GM12878 (cell line): Measurements from ENCODE around the gene MRPS12. TPM values are rescaled to one million over a fixed set of nuclear protein-coding genes. Genes with fewer than 3 reads are reported as not detected.

ENCODE experiments used
- ATAC-seq: fragments of 200-7000 bp; cut with Tn5 transposase; 3 replicates; pipeline ENCODE4 v1.9.1; 2020; ENCODE audit warnings: mild to moderate bottlenecking, moderate library complexity
- BruUV-seq: library from RNA; stranded (reverse); fragments of 400-500 nt; replicated peaks from 2 replicates; lab custom pipeline; 2021; lab: Mats Ljungman, UMichigan
- CTCF ChIA-PET: fragments of 300-600 bp; sonication (Branson Sonifier 250); formaldehyde crosslinking; extraction: SDS; loops from one replicate; lab custom pipeline; 2021; ENCODE audit warnings: inconsistent platforms; lab: Yijun Ruan, JAX
- POLR2A ChIA-PET: fragments of 350-600 bp; formaldehyde crosslinking; extraction: SDS; loops from one replicate; lab custom pipeline; 2021; ENCODE audit warnings: inconsistent platforms; lab: Charles Lee
- RAD21 ChIA-PET: fragments of 300-600 bp; sonication (Branson Sonifier 250); formaldehyde crosslinking; loops from one replicate; lab custom pipeline; 2023; ENCODE audit warnings: antibody characterized with exemption; ENCODE audit not compliant: unreplicated experiment; lab: Charles Lee
- SMC1A ChIA-PET: fragments of 300-600 bp; sonication (Branson Sonifier 250); formaldehyde crosslinking; loops from one replicate; lab custom pipeline; 2023; ENCODE audit not compliant: unreplicated experiment, uncharacterized antibody; lab: Charles Lee
- DNase-seq: peaks from one replicate; pipeline ENCODE4 v3.0.0-alpha.2; 2011; ENCODE audit warnings: low read depth, low spot score
- FAIRE-seq: peaks from 3 replicates; lab custom pipeline; 2011; peaks lifted over from hg19 to GRCh38; lab: Jason Lieb, UNC
- H2AFZ ChIP-seq: 2 replicates; pipeline ENCODE4 v1.6.0; 2011; ENCODE audit warnings: low read depth, low read length, control low read depth; ENCODE audit not compliant: control insufficient read depth
- H3K27ac ChIP-seq: 2 replicates; pipeline ENCODE4 v1.5.1; 2011; ENCODE audit warnings: control low read depth; ENCODE audit not compliant: control insufficient read depth, insufficient read depth
- H3K27me3 ChIP-seq, 2 experiments: replicated peaks in 1 of 2; 2 replicates each; pipeline versions ENCODE4 v1.6.0 to v1.6.1; 2011; ENCODE audit warnings: low read length in 1 of 2; ENCODE audit not compliant: control insufficient read depth in 2 of 2, insufficient read depth in 2 of 2
- H3K36me3 ChIP-seq, 2 experiments: 2 replicates each; pipeline ENCODE4 v1.5.1; 2011; ENCODE audit warnings: low read length in 1 of 2; ENCODE audit not compliant: control insufficient read depth in 2 of 2, insufficient read depth in 2 of 2
- H3K4me1 ChIP-seq: 2 replicates; pipeline ENCODE4 v1.6.1; 2011; ENCODE audit warnings: mild to moderate bottlenecking, low read length, moderate library complexity, mixed read lengths; ENCODE audit not compliant: control insufficient read depth, insufficient read depth
- H3K4me2 ChIP-seq: 2 replicates; pipeline ENCODE4 v1.6.0; 2011; ENCODE audit warnings: control low read depth; ENCODE audit not compliant: control insufficient read depth, insufficient read depth
- H3K4me3 ChIP-seq: fragments of 200-600 bp; sonication (generic); 2 replicates; pipeline ENCODE4 v1.5.1; 2016
- H3K79me2 ChIP-seq: 2 replicates; pipeline ENCODE4 v1.6.0; 2011; ENCODE audit warnings: low read length; ENCODE audit not compliant: control insufficient read depth, insufficient read depth
- H3K9ac ChIP-seq: 2 replicates; pipeline ENCODE4 v1.8.0; 2011; ENCODE audit warnings: low read length, control low read depth, mixed read lengths; ENCODE audit not compliant: control insufficient read depth, insufficient read depth
- H3K9me3 ChIP-seq: replicated peaks from 3 replicates; pipeline ENCODE4 v1.5.1; 2011; ENCODE audit warnings: mild to moderate bottlenecking, low read length; ENCODE audit not compliant: control insufficient read depth, insufficient read depth
- H4K20me1 ChIP-seq: 2 replicates; pipeline ENCODE4 v1.6.0; 2011; ENCODE audit not compliant: control insufficient read depth, insufficient read depth
- CEBPB ChIP-seq, 2 experiments: fragments of 150-350 bp in 1 of 2; IDR thresholded peaks; 2 replicates each; pipeline ENCODE4 v1.6.1; 2012 to 2014; ENCODE audit warnings: low read depth in 2 of 2, low read length in 2 of 2, borderline replicate concordance in 1 of 2, inconsistent platforms in 1 of 2
- CHD2 ChIP-seq: IDR thresholded peaks from 2 replicates; pipeline ENCODE4 v1.6.1; 2011; ENCODE audit warnings: low read depth, low read length, improper control_type of control experiment, borderline replicate concordance
- ELK1 ChIP-seq: IDR thresholded peaks from 2 replicates; pipeline ENCODE4 v1.6.1; 2012; ENCODE audit warnings: low read depth, low read length, improper control_type of control experiment
- GATAD2B ChIP-seq: fragments of 450-650 bp; conservative IDR thresholded peaks from 2 replicates; pipeline ENCODE4 v1.6.1; 2017; ENCODE audit warnings: low read depth, mild to moderate bottlenecking, moderate library complexity
- JUND ChIP-seq: IDR thresholded peaks from 2 replicates; pipeline ENCODE4 v1.6.1; 2012; ENCODE audit warnings: low read depth, mild to moderate bottlenecking, low read length, improper control_type of control experiment, moderate library complexity
- NKRF ChIP-seq: fragments of 450-650 bp; conservative IDR thresholded peaks from 2 replicates; pipeline ENCODE4 v1.6.1; 2017; ENCODE audit warnings: mild to moderate bottlenecking, moderate library complexity
- RCOR1 ChIP-seq: conservative IDR thresholded peaks from 2 replicates; pipeline ENCODE4 v1.6.1; 2012; ENCODE audit warnings: low read depth, low read length, improper control_type of control experiment
- RUNX3 ChIP-seq: IDR thresholded peaks from 2 replicates; pipeline ENCODE4 v1.6.1; 2012; ENCODE audit warnings: low read length, inconsistent platforms
- SREBF2 ChIP-seq: IDR thresholded peaks from 2 replicates; pipeline ENCODE4 v1.6.1; 2012; ENCODE audit warnings: mild to moderate bottlenecking, low read length
- ZNF217 ChIP-seq: fragments of 450-650 bp; IDR thresholded peaks from 2 replicates; pipeline ENCODE4 v1.6.1; 2017; ENCODE audit warnings: antibody characterized with exemption, mild to moderate bottlenecking
- ZNF687 ChIP-seq: fragments of 450-650 bp; IDR thresholded peaks from 2 replicates; pipeline ENCODE4 v1.6.1; 2017; ENCODE audit warnings: mild to moderate bottlenecking, moderate library complexity
- ZZZ3 ChIP-seq: IDR thresholded peaks from 2 replicates; pipeline ENCODE4 v1.6.1; 2011; ENCODE audit warnings: low read depth; ENCODE audit not compliant: control insufficient read depth, insufficient read length
- WGBS: methylation state at CpG from one replicate; pipeline ENCODE4 v1.1.6; 2016; ENCODE audit warnings: low lambda C conversion rate; ENCODE audit not compliant: insufficient replicate concordance, insufficient coverage; ENCODE audit errors: missing lambda C conversion rate; 5-methylcytosine and 5-hydroxymethylcytosine counted together
- in situ Hi-C: fragments of 300-500 bp; cut with MboI; formaldehyde crosslinking; loops from 9 replicates; pipeline ENCODE4 v1.14.3; 2018; ENCODE audit warnings: mixed read lengths
- intact Hi-C: fragments of 100-400 bp; cut with micrococcal nuclease; formaldehyde crosslinking; loops from one replicate; pipeline ENCODE4 v1.14.2; 2022; ENCODE audit not compliant: unreplicated experiment
- polyA plus RNA-seq, 11 experiments: library from polyadenylated mRNA; depleted of rRNA in 4 of 11; unstranded in 6 of 11; stranded (reverse) in 5 of 11; fragments of >200 nt; fragmentation: Nextera tagmentation in 4 of 11; fragmentation: Illumina TruSeq in 1 of 11; extraction: Ambion mirVana in 4 of 11; extraction: Trizol in 1 of 11; gene quantifications; 1 replicate in 1 of 11; 2 replicates in 10 of 11; pipeline versions ENCODE4 v1.2.1 to v1.2.3, GENCODE V29; 2011 to 2016; ENCODE audit warnings: inconsistent platforms in 2 of 11, missing spikeins in 2 of 11, low read depth in 1 of 11
- total RNA-seq, 4 experiments: library from RNA; depleted of rRNA in 3 of 4; stranded (reverse); fragments of >200 nt in 3 of 4; fragmentation: Illumina TruSeq in 1 of 4; extraction: Trizol in 1 of 4; gene quantifications; 2 replicates each; pipeline versions ENCODE4 v1.2.1 to v1.2.3, GENCODE V29; 2013 to 2021

MRPS12 gene
- total and polyA plus RNA-seq, 10 of the 15 experiments (the other 5 are each of a cell fraction or from before 2014, with no cell fraction given): 7.3 to 205 (median 77.3) TPM

GRCh38 chr19:38929929-38930775 lies 592 bp upstream of the MRPS12 start, which contains the start of gene SARS2:
TSS of gene SARS2 (minus strand) at chr19:38930763. CDS start at chr19:38930736, 27 bp downstream.
- peak; percentile 79 for DNase-seq
- no peaks in the 10 kb centered on the region for H3K27me3 ChIP-seq
- RAD21 ChIA-PET: interaction anchor here (0.8 to 3.3 kb wide), 21 partner anchors 30 to 556 kb away, joined by 3 to 45 read pairs (median 5); partner anchors contain the start of genes ACTN4, ECH1, EIF3K and FAM98C
- H3K9ac ChIP-seq: peak within 1 kb of the TSS; percentile 91
- intact Hi-C loops (loop anchor here (1.0 to 5.0 kb wide), 5 partner anchors 63 to 528 kb away; partner anchors contain the start of gene FAM98C), in situ Hi-C loops (loop anchor here (5.0 kb wide), 1 partner anchor 198 kb away; no protein-coding TSS in a partner anchor)
- 2% methylated on average over 49 of the region's 49 CpGs for WGBS
- H2AFZ ChIP-seq: peak within 1 kb of the TSS; percentile 99
- POLR2A ChIA-PET: interaction anchor here (0.7 to 2.5 kb wide), 11 partner anchors 30 to 386 kb away, joined by 3 to 9 read pairs (median 5); partner anchors contain the start of genes ECH1, MAP4K1, NFKBIB and SIRT2
- H3K4me3 ChIP-seq: peak within 1 kb of the TSS; percentile 98
- BruUV-seq: no TSS peak
- FAIRE-seq: no peak
- ATAC-seq: peak; percentile 72
- H3K36me3 ChIP-seq: peaks cover 0 to 7% of the 10 kb centered on the region in 2 experiments; a peak in 3 of 4 replicates
- peak within 1 kb of the TSS; percentile 97 for H3K27ac ChIP-seq
- H3K4me2 ChIP-seq: peak within 1 kb of the TSS; percentile 81
- H3K4me1 ChIP-seq: peaks cover 6% of the 10 kb centered on the region
- H3K79me2 ChIP-seq: peaks cover 31% of the 10 kb centered on the region
- CTCF ChIA-PET: interaction anchor here (0.6 to 4.2 kb wide), 70 partner anchors 9 to 1221 kb away, joined by 3 to 50 read pairs (median 5); partner anchors contain the start of genes ACTN4, CCER2, ECH1 and EIF3K
- peaks cover 4% of the 10 kb centered on the region; the same call in 1 of the 3 replicates for H3K9me3 ChIP-seq
- SMC1A ChIA-PET: interaction anchor here (0.6 to 2.8 kb wide), 23 partner anchors 10 to 527 kb away, joined by 3 to 18 read pairs (median 4); partner anchors contain the start of genes ACTN4, FAM98C, MAP4K1 and NFKBIB
- no peaks in the 10 kb centered on the region for H4K20me1 ChIP-seq
- TF ChIP-seq CEBPB (IDR thresholded peaks at IDR 0.05; ENCODE audit: borderline replicate concordance in 1 of 2, low read depth in 2 of 2, low read length in 2 of 2) (0 out of 4 replicates have a peak, but pooled peaks of 1 of the 2 experiments have one; percentile 13), NKRF (peak; percentile 39), RUNX3 (peak; percentile 31; the same call in 1 of the 2 replicates), JUND (no peak), ZNF687 (0 out of 2 replicates have a peak, but pooled peaks have one; percentile 28), CHD2 (no peak), ZZZ3 (no peak), ELK1 (no peak), GATAD2B (peak; percentile 73; the same call in 1 of the 2 replicates), ZNF217 (peak; percentile 88), SREBF2 (no peak), RCOR1 (no peak)
